IMR-90 (cell line): Measurements from ENCODE around the gene RPUSD2. TPM values are rescaled to one million over a fixed set of nuclear protein-coding genes. Genes with fewer than 3 reads are reported as not detected.

ENCODE experiments used
- ATAC-seq: fragments of 200-7000 bp; cut with Tn5 transposase; 2 replicates; pipeline ENCODE4 v1.9.1; 2020; ENCODE audit warnings: low read depth, mild to moderate bottlenecking, moderate library complexity
- BruUV-seq: library from RNA; stranded (reverse); fragments of 400-500 nt; replicated peaks from 2 replicates; lab custom pipeline; 2021; lab: Mats Ljungman, UMichigan
- CTCF ChIA-PET: fragments of 300-600 bp; formaldehyde crosslinking; extraction: SDS; loops from one replicate; lab custom pipeline; 2021; ENCODE audit warnings: antibody characterized with exemption; lab: Yijun Ruan, JAX
- POLR2A ChIA-PET: fragments of 300-600 bp; sonication (Branson Sonifier 250); formaldehyde crosslinking; loops from one replicate; lab custom pipeline; 2022; ENCODE audit warnings: antibody characterized with exemption; ENCODE audit not compliant: unreplicated experiment; lab: Charles Lee
- DNase-seq: peaks from one replicate; pipeline ENCODE4 v3.0.0; 2013
- H2AFZ ChIP-seq: replicated peaks from 2 replicates; pipeline ENCODE3; 2013; ENCODE audit warnings: low read length, mild to moderate bottlenecking; ENCODE audit not compliant: poor library complexity
- H2AK5ac ChIP-seq: 2 replicates; pipeline ENCODE4 v1.6.1; 2013; ENCODE audit warnings: low read depth, low read length, inconsistent platforms
- H2AK9ac ChIP-seq: replicated peaks from 2 replicates; pipeline ENCODE3; 2013; ENCODE audit warnings: mild to moderate bottlenecking, low read depth, low read length, moderate library complexity; ENCODE audit not compliant: poor library complexity
- H2BK120ac ChIP-seq: 2 replicates; pipeline ENCODE4 v1.6.1; 2013; ENCODE audit warnings: low read depth, low read length, inconsistent platforms
- H2BK15ac ChIP-seq: 3 replicates; pipeline ENCODE4 v1.6.1; 2013; ENCODE audit warnings: low read depth, low read length, inconsistent platforms
- H2BK20ac ChIP-seq: 2 replicates; pipeline ENCODE4 v1.6.1; 2013; ENCODE audit warnings: low read depth, mild to moderate bottlenecking, inconsistent platforms, low read length, moderate library complexity
- H2BK5ac ChIP-seq: 2 replicates; pipeline ENCODE4 v1.6.1; 2013; ENCODE audit warnings: mild to moderate bottlenecking, low read depth, low read length, inconsistent platforms; ENCODE audit not compliant: poor library complexity, severe bottlenecking
- H3K14ac ChIP-seq: replicated peaks from 2 replicates; pipeline ENCODE4 v1.6.1; 2013; ENCODE audit warnings: low read depth, low read length, inconsistent platforms
- H3K18ac ChIP-seq: 2 replicates; pipeline ENCODE4 v1.6.1; 2013; ENCODE audit warnings: low read depth, low read length, control low read depth
- H3K23ac ChIP-seq: 2 replicates; pipeline ENCODE4 v1.6.1; 2013; ENCODE audit warnings: low read depth, low read length, inconsistent platforms
- H3K27ac ChIP-seq: 2 replicates; pipeline ENCODE4 v1.5.1; 2013; ENCODE audit warnings: mild to moderate bottlenecking, control low read depth, low read length; ENCODE audit not compliant: insufficient read depth
- H3K27me3 ChIP-seq: 2 replicates; pipeline ENCODE4 v1.6.1; 2013; ENCODE audit warnings: low read length; ENCODE audit not compliant: control insufficient read depth, insufficient read depth
- H3K36me3 ChIP-seq: 2 replicates; pipeline ENCODE4 v1.6.1; 2013; ENCODE audit warnings: low read length, mixed read lengths; ENCODE audit not compliant: control insufficient read depth, insufficient read depth
- H3K4ac ChIP-seq: 2 replicates; pipeline ENCODE4 v1.6.1; 2013; ENCODE audit warnings: low read depth, low read length, inconsistent platforms
- H3K4me1 ChIP-seq: 2 replicates; pipeline ENCODE4 v1.6.1; 2013; ENCODE audit warnings: low read length, mixed read lengths; ENCODE audit not compliant: control insufficient read depth, insufficient read depth
- H3K4me2 ChIP-seq: 2 replicates; pipeline ENCODE4 v1.6.1; 2013; ENCODE audit warnings: low read depth, mild to moderate bottlenecking, control low read depth, low read length, moderate library complexity
- H3K4me3 ChIP-seq: 2 replicates; pipeline ENCODE4 v1.5.1; 2013; ENCODE audit warnings: low read depth, mild to moderate bottlenecking, control low read depth, low read length, moderate library complexity; ENCODE audit not compliant: insufficient read depth
- H3K56ac ChIP-seq: 2 replicates; pipeline ENCODE4 v1.6.1; 2013; ENCODE audit warnings: low read length, inconsistent platforms; ENCODE audit not compliant: insufficient read depth; ENCODE audit errors: extremely low read depth
- H3K79me1 ChIP-seq, 2 experiments: 2 replicates each; pipeline ENCODE4 v1.6.1; 2013; ENCODE audit warnings: low read length in 2 of 2, inconsistent platforms in 1 of 2, low read depth in 1 of 2
- H3K9ac ChIP-seq: 2 replicates; pipeline ENCODE4 v1.6.1; 2013; ENCODE audit warnings: low read depth, low read length, control low read depth
- H3K9me1 ChIP-seq: 2 replicates; pipeline ENCODE4 v1.6.1; 2013; ENCODE audit warnings: low read length, inconsistent platforms; ENCODE audit not compliant: insufficient read depth
- H3K9me3 ChIP-seq: 2 replicates; pipeline ENCODE4 v1.6.1; 2013; ENCODE audit warnings: low read length; ENCODE audit not compliant: control insufficient read depth, insufficient read depth
- H4K20me1 ChIP-seq: 2 replicates; pipeline ENCODE4 v1.6.1; 2013; ENCODE audit warnings: low read length, inconsistent platforms; ENCODE audit not compliant: insufficient read depth
- H4K5ac ChIP-seq: 2 replicates; pipeline ENCODE4 v1.6.1; 2013; ENCODE audit warnings: mild to moderate bottlenecking, low read depth, low read length, control low read depth
- H4K8ac ChIP-seq, 2 experiments: 2 replicates each; pipeline ENCODE4 v1.6.1; 2013; ENCODE audit warnings: low read depth in 2 of 2, low read length in 2 of 2, control low read depth in 1 of 2, inconsistent platforms in 1 of 2
- H4K91ac ChIP-seq: 2 replicates; pipeline ENCODE4 v1.6.1; 2013; ENCODE audit warnings: low read depth, low read length, inconsistent platforms; ENCODE audit not compliant: insufficient read depth
- BHLHE40 ChIP-seq: fragments of 150-350 bp; IDR thresholded peaks from 2 replicates; pipeline ENCODE4 v1.6.1; 2016; ENCODE audit warnings: mild to moderate bottlenecking, low read depth, low read length
- CEBPB ChIP-seq: IDR thresholded peaks from 2 replicates; pipeline ENCODE4 v1.6.1; 2012; ENCODE audit warnings: low read depth, low read length, improper control_type of control experiment
- CHD1 ChIP-seq: IDR thresholded peaks from 2 replicates; pipeline ENCODE4 v1.6.1; 2012; ENCODE audit warnings: low read depth, low read length, improper control_type of control experiment
- CTCF ChIP-seq: conservative IDR thresholded peaks from 2 replicates; pipeline ENCODE4 v1.5.1; 2012; ENCODE audit warnings: mild to moderate bottlenecking, low read depth, low read length, improper control_type of control experiment
- ELK1 ChIP-seq: fragments of 150-350 bp; IDR thresholded peaks from 2 replicates; pipeline ENCODE4 v1.6.1; 2016; ENCODE audit warnings: low read depth, mild to moderate bottlenecking, low read length, moderate library complexity, borderline replicate concordance
- NFE2L2 ChIP-seq: fragments of 150-350 bp; IDR thresholded peaks from 2 replicates; pipeline ENCODE4 v1.6.1; 2016; ENCODE audit warnings: low read depth, mild to moderate bottlenecking, low read length
- RAD21 ChIP-seq: IDR thresholded peaks from 2 replicates; pipeline ENCODE4 v1.6.1; 2012; ENCODE audit warnings: low read length, improper control_type of control experiment
- RFX5 ChIP-seq: IDR thresholded peaks from 2 replicates; pipeline ENCODE4 v1.8.0; 2012; ENCODE audit warnings: low read depth, mild to moderate bottlenecking, low read length, moderate library complexity
- SMC3 ChIP-seq: fragments of 150-350 bp; IDR thresholded peaks from 2 replicates; pipeline ENCODE4 v1.6.1; 2016; ENCODE audit warnings: low read depth, mild to moderate bottlenecking, antibody characterized with exemption, low read length, moderate library complexity
- WGBS, 2 experiments: methylation state at CpG; one replicate each; pipeline versions ENCODE4 v1.1.5 to v1.1.7; 2013; ENCODE audit warnings: missing lambda C conversion rate in 2 of 2; ENCODE audit not compliant: insufficient read length in 1 of 2; ENCODE audit errors: extremely low coverage in 2 of 2; 5-methylcytosine and 5-hydroxymethylcytosine counted together
- dilution Hi-C: fragments of 300-500 bp; cut with HindIII; formaldehyde crosslinking; loops from one replicate; pipeline ENCODE4 v1.14.3; 2018; ENCODE audit warnings: low sequenced_read_pairs; ENCODE audit not compliant: unreplicated experiment
- in situ Hi-C: fragments of 300-500 bp; cut with MboI; formaldehyde crosslinking; loops from 3 replicates; pipeline ENCODE4 v1.14.3; 2019; ENCODE audit warnings: low sequenced_read_pairs, inconsistent platforms, mixed read lengths
- intact Hi-C: fragments of 100-400 bp; cut with micrococcal nuclease; formaldehyde crosslinking; loops from 2 replicates; pipeline ENCODE4 v1.10.0; 2022
- polyA plus RNA-seq, 3 experiments: library from polyadenylated mRNA; depleted of rRNA; stranded (reverse); fragments of >200 nt; gene quantifications; 2 replicates each; pipeline ENCODE4 v1.2.3, GENCODE V29; 2012; ENCODE audit warnings: low replicate concordance in 1 of 3
- total RNA-seq: library from RNA; depleted of rRNA; stranded (reverse); fragments of >200 nt; gene quantifications from 2 replicates; pipeline ENCODE4 v1.2.3, GENCODE V29; 2012

RPUSD2 gene
- total and polyA plus RNA-seq, 2 of the 4 experiments (the other 2 are of a cell fraction) = 7.4 to 13.4 TPM

DNA sequence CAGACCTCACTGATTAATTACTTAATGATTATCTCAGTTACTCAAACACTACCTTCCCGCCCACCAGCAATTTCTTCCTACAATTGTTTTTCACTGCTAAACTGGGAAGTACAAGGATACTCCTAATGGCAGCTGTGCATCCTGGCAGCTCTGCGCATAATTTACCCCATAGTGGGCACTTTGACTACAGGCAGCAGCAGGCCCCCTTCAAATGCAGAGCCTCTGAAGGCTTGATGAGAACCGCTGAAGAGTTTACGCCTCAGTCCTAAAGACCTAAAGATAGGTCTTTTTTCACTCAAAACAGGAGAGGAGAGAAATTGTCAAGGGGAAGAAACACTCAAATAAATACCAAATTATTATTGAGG, 15.0 kb upstream of the RPUSD2 start:
- Histone ChIP-seq H3K14ac (no peak overlapping the region), H4K8ac (no peak overlapping the region), H3K36me3 (peaks cover 20% of the 10 kb centered on the region), H3K9ac (no peak overlapping the region), H2BK15ac (no peak overlapping the region), H3K79me1 (peaks cover 0 to 6% of the 10 kb centered on the region in 2 experiments; a peak in 3 of 4 replicates), H3K56ac (no peak overlapping the region), H3K4me3 (no peak overlapping the region), H3K4ac (no peak overlapping the region), H3K4me2 (no peak overlapping the region), H3K23ac (no peak overlapping the region), H2BK120ac (no peak overlapping the region), H3K27ac (no peak overlapping the region), H2BK20ac (no peak overlapping the region), H3K9me1 (peaks cover 3% of the 10 kb centered on the region; the same call in 1 of the 2 replicates), H3K27me3 (no peaks in the 10 kb centered on the region), H2AFZ (no peak overlapping the region), H4K20me1 (no peaks in the 10 kb centered on the region), H4K91ac (no peak overlapping the region), H2AK9ac (no peak overlapping the region), H3K9me3 (no peaks in the 10 kb centered on the region), H2BK5ac (no peak overlapping the region), H3K18ac (no peak overlapping the region), H3K4me1 (no peaks in the 10 kb centered on the region), H2AK5ac (no peak overlapping the region), H4K5ac (no peak overlapping the region)
- no peak for TF ChIP-seq CEBPB
- no peak for TF ChIP-seq CHD1
- TF ChIP-seq ELK1 = no peak
- no peak for TF ChIP-seq SMC3
- TF ChIP-seq RFX5 = no peak
- TF ChIP-seq RAD21 = no peak
- no peak for TF ChIP-seq CTCF
- no peak for TF ChIP-seq BHLHE40
- no peak for TF ChIP-seq NFE2L2
- DNase-seq (no peak), ATAC-seq (no peak)
- dilution Hi-C loops = no loop called here
- 100% methylated on average over 1 of the region's 4 CpGs; no CpG with 5 or more reads in 1 of the 2 experiments for WGBS, 2 experiments
- in situ Hi-C loops = no loop called here
- no TSS peak for BruUV-seq
- intact Hi-C loops = no loop called here
- CTCF ChIA-PET = no interaction called here
- POLR2A ChIA-PET = no interaction called here
